ENCODE results near the gene FAM78A.

DNA sequence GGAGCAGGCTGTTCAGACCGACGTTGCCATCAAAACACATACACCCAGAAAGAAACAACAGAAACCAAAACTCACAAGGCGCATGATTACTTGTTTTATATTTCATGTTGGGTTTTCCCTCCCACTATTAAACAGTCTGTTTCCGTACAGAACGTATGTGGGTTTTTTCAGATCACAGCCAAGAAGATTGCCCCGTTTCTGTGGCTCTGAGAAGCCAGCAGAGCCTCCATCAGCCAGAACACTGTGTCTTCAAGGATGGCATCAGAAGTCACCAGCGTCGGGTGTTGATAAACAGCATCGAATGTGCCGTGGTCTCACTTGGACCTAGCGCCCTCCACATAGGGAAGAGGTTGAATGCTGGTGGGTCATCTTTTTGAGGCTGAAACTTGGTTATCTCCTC lies 42.8 kb downstream of the FAM78A start:
- TF ChIP-seq, protein P1, sequence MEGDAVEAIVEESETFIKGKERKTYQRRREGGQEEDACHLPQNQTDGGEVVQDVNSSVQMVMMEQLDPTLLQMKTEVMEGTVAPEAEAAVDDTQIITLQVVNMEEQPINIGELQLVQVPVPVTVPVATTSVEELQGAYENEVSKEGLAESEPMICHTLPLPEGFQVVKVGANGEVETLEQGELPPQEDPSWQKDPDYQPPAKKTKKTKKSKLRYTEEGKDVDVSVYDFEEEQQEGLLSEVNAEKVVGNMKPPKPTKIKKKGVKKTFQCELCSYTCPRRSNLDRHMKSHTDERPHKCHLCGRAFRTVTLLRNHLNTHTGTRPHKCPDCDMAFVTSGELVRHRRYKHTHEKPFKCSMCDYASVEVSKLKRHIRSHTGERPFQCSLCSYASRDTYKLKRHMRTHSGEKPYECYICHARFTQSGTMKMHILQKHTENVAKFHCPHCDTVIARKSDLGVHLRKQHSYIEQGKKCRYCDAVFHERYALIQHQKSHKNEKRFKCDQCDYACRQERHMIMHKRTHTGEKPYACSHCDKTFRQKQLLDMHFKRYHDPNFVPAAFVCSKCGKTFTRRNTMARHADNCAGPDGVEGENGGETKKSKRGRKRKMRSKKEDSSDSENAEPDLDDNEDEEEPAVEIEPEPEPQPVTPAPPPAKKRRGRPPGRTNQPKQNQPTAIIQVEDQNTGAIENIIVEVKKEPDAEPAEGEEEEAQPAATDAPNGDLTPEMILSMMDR (IDR thresholded peaks at IDR 0.05; ENCODE audit: low read depth, low read length), result no peak
- no peak for TF ChIP-seq EZH2phosphoT487 (IDR thresholded peaks at IDR 0.05; ENCODE audit: low read depth)

Measured in OCI-LY3 (cell line).